Activated CD4-positive, alpha-beta T cell treated with anti-CD3 and anti-CD28 coated beads, Interleukin-2, amount 10 ng/mL, durations not matched to agents 24 days and 14 days (primary cell): Measurements from ENCODE around the gene MORN4. TPM values are rescaled to one million over a fixed set of nuclear protein-coding genes. Genes with fewer than 3 reads are reported as not detected.

Experiments used
- DNase-seq: peaks from one replicate; pipeline ENCODE4 v3.0.0; 2022
- H3K27ac Mint-ChIP-seq: one replicate; pipeline ENCODE4 v1.8.0; 2022; ENCODE audit warnings: mild to moderate bottlenecking, mixed read lengths
- H3K27me3 Mint-ChIP-seq: one replicate; pipeline ENCODE4 v1.8.0; 2022; ENCODE audit warnings: mixed read lengths
- H3K36me3 Mint-ChIP-seq: one replicate; pipeline ENCODE4 v1.8.0; 2022; ENCODE audit warnings: low read depth, mild to moderate bottlenecking, mixed read lengths
- H3K4me1 Mint-ChIP-seq: one replicate; pipeline ENCODE4 v1.8.0; 2021; ENCODE audit warnings: mixed read lengths
- H3K4me3 Mint-ChIP-seq: one replicate; pipeline ENCODE4 v1.8.0; 2022; ENCODE audit warnings: mild to moderate bottlenecking, moderate library complexity, mixed read lengths
- H3K9me3 Mint-ChIP-seq: one replicate; pipeline ENCODE4 v1.8.0; 2021; ENCODE audit warnings: mixed read lengths
- intact Hi-C: fragments of 100-400 bp; cut with micrococcal nuclease; formaldehyde crosslinking; loops from one replicate; pipeline ENCODE4 v1.15.1; 2023
- total RNA-seq: library from RNA; stranded (reverse); gene quantifications from 2 replicates; pipeline ENCODE4 v1.2.3, GENCODE V29; 2022

MORN4 gene
- 2.2 and 2.4 TPM in 2 replicates for total RNA-seq

GRCh38 chr10:97632949-97633884, at the start of gene MORN4:
Gene MORN4, minus strand, starts transcription at chr10:97633500. Its CDS starts 13,847 bp downstream, at chr10:97619653.
- H3K4me1 Mint-ChIP-seq: peaks cover 16% of the 10 kb centered on the region
- H3K4me3 Mint-ChIP-seq: peak within 1 kb of the TSS; percentile 97
- H3K36me3 Mint-ChIP-seq: peaks cover 2% of the 10 kb centered on the region
- no peaks in the 10 kb centered on the region for H3K9me3 Mint-ChIP-seq
- H3K27ac Mint-ChIP-seq: peak within 1 kb of the TSS; percentile 87
- intact Hi-C loops: no loop called here
- DNase-seq: peak; percentile 98
- peaks cover 3% of the 10 kb centered on the region for H3K27me3 Mint-ChIP-seq

GRCh38 chr10:97682042-97682441, 48.7 kb upstream of the MORN4 start:
- no peak overlapping the region for H3K27ac Mint-ChIP-seq
- no peaks in the 10 kb centered on the region for H3K9me3 Mint-ChIP-seq
- H3K36me3 Mint-ChIP-seq: no peaks in the 10 kb centered on the region
- no peak for DNase-seq
- intact Hi-C loops: no loop called here
- peaks cover 7% of the 10 kb centered on the region for H3K4me1 Mint-ChIP-seq
- no peak overlapping the region for H3K4me3 Mint-ChIP-seq
- no peaks in the 10 kb centered on the region for H3K27me3 Mint-ChIP-seq

- no peaks in the 10 kb centered on the region for H3K27me3 Mint-ChIP-seq
- H3K9me3 Mint-ChIP-seq: no peaks in the 10 kb centered on the region
- no peak overlapping the region for H3K27ac Mint-ChIP-seq
- DNase-seq: no peak
- H3K36me3 Mint-ChIP-seq: peaks cover 7% of the 10 kb centered on the region
- no peak overlapping the region for H3K4me3 Mint-ChIP-seq
- H3K4me1 Mint-ChIP-seq: peaks cover 4% of the 10 kb centered on the region
- intact Hi-C loops: no loop called here
Measured at GRCh38 chr10:97679594-97679993, 46.3 kb upstream of the MORN4 start.

GRCh38 chr10:97676770-97677581, 43.7 kb upstream of the MORN4 start:
- no peak overlapping the region for H3K27ac Mint-ChIP-seq
- peak; percentile 79 for DNase-seq
- peaks cover 14% of the 10 kb centered on the region for H3K36me3 Mint-ChIP-seq
- H3K27me3 Mint-ChIP-seq: no peaks in the 10 kb centered on the region
- H3K4me1 Mint-ChIP-seq: peaks cover 8% of the 10 kb centered on the region
- H3K9me3 Mint-ChIP-seq: no peaks in the 10 kb centered on the region
- H3K4me3 Mint-ChIP-seq: no peak overlapping the region
- intact Hi-C loops: loop anchor here (1.0 kb wide), 3 partner anchors 9 to 54 kb away; no protein-coding TSS in a partner anchor

GRCh38 chr10:97675222-97675621, 41.9 kb upstream of the MORN4 start:
- no peak overlapping the region for H3K4me3 Mint-ChIP-seq
- H3K9me3 Mint-ChIP-seq: no peaks in the 10 kb centered on the region
- peaks cover 8% of the 10 kb centered on the region for H3K4me1 Mint-ChIP-seq
- DNase-seq: no peak
- no peak overlapping the region for H3K27ac Mint-ChIP-seq
- intact Hi-C loops: no loop called here
- no peaks in the 10 kb centered on the region for H3K27me3 Mint-ChIP-seq
- peaks cover 16% of the 10 kb centered on the region for H3K36me3 Mint-ChIP-seq

- H3K36me3 Mint-ChIP-seq: peaks cover 16% of the 10 kb centered on the region
- intact Hi-C loops: no loop called here
- no peaks in the 10 kb centered on the region for H3K27me3 Mint-ChIP-seq
- DNase-seq: no peak
- H3K4me3 Mint-ChIP-seq: no peak overlapping the region
- H3K9me3 Mint-ChIP-seq: no peaks in the 10 kb centered on the region
- H3K27ac Mint-ChIP-seq: peak overlapping the region; percentile 42
- H3K4me1 Mint-ChIP-seq: peaks cover 8% of the 10 kb centered on the region
Measured at GRCh38 chr10:97673736-97674525, 40.6 kb upstream of the MORN4 start.

GRCh38 chr10:97669571-97669970, 36.3 kb upstream of the MORN4 start:
- H3K4me3 Mint-ChIP-seq: no peak overlapping the region
- peaks cover 23% of the 10 kb centered on the region for H3K36me3 Mint-ChIP-seq
- intact Hi-C loops: no loop called here
- H3K27ac Mint-ChIP-seq: no peak overlapping the region
- no peaks in the 10 kb centered on the region for H3K9me3 Mint-ChIP-seq
- peaks cover 4% of the 10 kb centered on the region for H3K4me1 Mint-ChIP-seq
- no peak for DNase-seq
- no peaks in the 10 kb centered on the region for H3K27me3 Mint-ChIP-seq

- H3K27me3 Mint-ChIP-seq: no peaks in the 10 kb centered on the region
- intact Hi-C loops: no loop called here
- H3K36me3 Mint-ChIP-seq: peaks cover 25% of the 10 kb centered on the region
- no peak overlapping the region for H3K27ac Mint-ChIP-seq
- DNase-seq: no peak
- no peaks in the 10 kb centered on the region for H3K4me1 Mint-ChIP-seq
- no peaks in the 10 kb centered on the region for H3K9me3 Mint-ChIP-seq
- H3K4me3 Mint-ChIP-seq: no peak overlapping the region
Measured at GRCh38 chr10:97667463-97667862, 34.2 kb upstream of the MORN4 start.

GRCh38 chr10:97666992-97667391, 33.7 kb upstream of the MORN4 start:
- Mint-ChIP-seq H3K9me3 (no peaks in the 10 kb centered on the region), H3K4me1 (no peaks in the 10 kb centered on the region), H3K36me3 (peaks cover 24% of the 10 kb centered on the region), H3K27me3 (no peaks in the 10 kb centered on the region), H3K4me3 (no peak overlapping the region), H3K27ac (no peak overlapping the region)
- intact Hi-C loops: no loop called here
- no peak for DNase-seq

- peaks cover 29% of the 10 kb centered on the region for H3K36me3 Mint-ChIP-seq
- intact Hi-C loops: no loop called here
Measured at GRCh38 chr10:97664282-97664850, 31.1 kb upstream of the MORN4 start.

GRCh38 chr10:97659589-97659988, 26.3 kb upstream of the MORN4 start:
- Mint-ChIP-seq H3K36me3 (peaks cover 41% of the 10 kb centered on the region), H3K27ac (no peak overlapping the region), H3K4me1 (no peaks in the 10 kb centered on the region), H3K4me3 (no peak overlapping the region), H3K27me3 (no peaks in the 10 kb centered on the region), H3K9me3 (no peaks in the 10 kb centered on the region)
- DNase-seq: no peak
- intact Hi-C loops: no loop called here

More at GRCh38 chr10:97664282-97664850, 31.1 kb upstream of the MORN4 start:
- Mint-ChIP-seq H3K27ac (no peak overlapping the region), H3K27me3 (no peaks in the 10 kb centered on the region), H3K4me1 (no peaks in the 10 kb centered on the region), H3K4me3 (no peak overlapping the region), H3K9me3 (no peaks in the 10 kb centered on the region)
- no peak for DNase-seq

GRCh38 chr10:97656777-97657176, 23.5 kb upstream of the MORN4 start:
- Mint-ChIP-seq H3K9me3 (no peaks in the 10 kb centered on the region), H3K27ac (no peak overlapping the region), H3K36me3 (peaks cover 48% of the 10 kb centered on the region), H3K4me3 (no peak overlapping the region), H3K27me3 (no peaks in the 10 kb centered on the region), H3K4me1 (no peaks in the 10 kb centered on the region)
- DNase-seq: no peak
- intact Hi-C loops: no loop called here

- no peak for DNase-seq
- Mint-ChIP-seq H3K9me3 (no peaks in the 10 kb centered on the region), H3K4me1 (peaks cover 16% of the 10 kb centered on the region), H3K36me3 (peaks cover 33% of the 10 kb centered on the region), H3K27ac (no peak overlapping the region), H3K27me3 (no peaks in the 10 kb centered on the region), H3K4me3 (no peak overlapping the region)
- intact Hi-C loops: no loop called here
Measured at GRCh38 chr10:97651773-97652172, 18.5 kb upstream of the MORN4 start.
